Ramos (cell line): Measurements from ENCODE around the gene PIP5K1C.
"Not testable (repeated sequence)": the region's sequence is repeated elsewhere in the genome, so short reads cannot be mapped to it uniquely, and the experiment has no call there.

Experiments used
- in situ Hi-C: fragments of 300-500 bp; cut with MboI; formaldehyde crosslinking; loops from one replicate; pipeline ENCODE4 v1.14.3; 2022; ENCODE audit warnings: low sequenced_read_pairs; ENCODE audit not compliant: unreplicated experiment

PIP5K1C gene

DNA sequence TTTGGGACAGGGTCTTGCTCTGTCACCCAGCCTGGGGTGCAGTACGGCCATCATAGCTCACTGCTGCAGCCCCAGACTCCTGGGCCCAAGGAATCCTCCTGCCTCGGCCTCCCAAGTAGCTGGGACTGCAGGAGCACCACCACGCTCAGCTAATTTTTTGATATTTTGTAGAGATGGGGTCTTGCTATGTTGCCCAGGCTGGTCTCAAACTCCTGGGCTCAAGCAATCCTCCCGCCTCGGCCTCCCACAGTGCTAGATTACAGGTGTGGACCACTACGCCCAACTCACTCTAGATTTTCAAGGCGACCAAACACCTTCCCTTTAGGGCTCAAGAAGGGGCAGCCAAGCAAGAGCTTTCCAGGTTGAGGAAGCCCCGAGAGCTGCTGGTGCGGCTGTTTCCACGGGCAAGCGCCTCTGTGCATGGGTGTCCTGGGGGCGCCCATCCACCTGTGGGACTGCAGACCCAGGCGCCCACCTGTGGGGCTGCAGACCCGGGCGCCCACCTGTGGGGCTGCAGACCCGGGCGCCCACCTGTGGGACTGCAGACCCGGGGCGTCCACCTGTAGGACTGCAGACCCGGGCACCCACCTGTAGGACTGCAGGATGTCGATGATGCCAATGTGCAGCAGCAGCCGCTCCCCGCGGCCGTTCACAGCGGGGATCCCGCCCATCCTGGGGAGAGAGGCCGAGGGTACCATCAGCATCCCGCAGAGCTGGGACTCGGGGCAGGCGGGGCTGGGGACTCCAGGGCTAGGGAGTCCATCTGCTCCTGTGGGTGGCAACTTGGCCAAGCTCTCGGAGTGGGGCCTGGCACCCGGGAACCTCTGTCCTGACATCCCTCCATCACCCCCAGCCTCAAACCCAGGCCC lies 52.0 kb downstream of the PIP5K1C start:
- in situ Hi-C loops: no loop called here

- in situ Hi-C loops: not testable (repeated sequence)
Measured at GRCh38 chr19:3647102-3647501, 53.2 kb downstream of the PIP5K1C start.

DNA sequence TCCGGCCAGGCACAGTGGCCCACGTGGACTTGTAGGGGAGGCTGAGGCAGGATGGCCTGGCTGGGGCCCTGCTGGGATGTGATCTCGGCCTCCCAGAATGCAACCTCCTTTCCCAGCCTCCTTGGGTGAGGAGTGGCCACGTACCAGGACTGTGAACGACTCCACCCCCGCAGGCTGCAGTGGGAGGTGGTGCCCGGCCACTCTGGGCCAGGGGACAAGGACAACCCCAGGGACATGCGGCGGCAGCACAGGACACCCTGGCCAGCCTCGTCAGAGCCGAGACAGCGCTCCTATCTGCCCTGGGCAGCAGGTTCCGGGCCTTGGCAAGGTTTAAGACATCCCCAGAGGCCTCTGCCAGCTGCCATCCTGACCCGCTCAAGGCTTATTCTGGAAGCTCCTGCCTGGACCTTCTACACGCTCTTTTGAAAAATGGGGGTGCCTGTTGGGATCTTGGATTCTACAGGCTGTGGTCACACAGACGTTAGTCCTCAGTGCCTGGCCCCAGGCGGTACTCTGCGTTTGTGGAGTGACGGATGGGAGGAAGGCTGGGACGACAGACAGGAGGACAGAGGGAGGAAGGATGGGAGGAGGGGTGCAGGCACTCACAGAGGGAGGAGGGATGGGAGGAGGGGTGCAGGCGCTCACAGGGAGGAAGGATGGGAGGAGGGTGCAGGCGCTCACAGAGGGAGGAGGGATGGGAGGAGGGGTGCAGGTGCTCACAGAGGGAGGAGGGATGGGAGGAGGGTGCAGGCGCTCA lies 53.8 kb downstream of the PIP5K1C start:
- in situ Hi-C loops: no loop called here

GRCh38 chr19:3645726-3646125 lies 54.5 kb downstream of the PIP5K1C start:
- in situ Hi-C loops: no loop called here

GRCh38 chr19:3645067-3645396 lies 55.2 kb downstream of the PIP5K1C start:
- in situ Hi-C loops: no loop called here

GRCh38 chr19:3644351-3645066 lies 55.8 kb downstream of the PIP5K1C start:
- in situ Hi-C loops: no loop called here

DNA sequence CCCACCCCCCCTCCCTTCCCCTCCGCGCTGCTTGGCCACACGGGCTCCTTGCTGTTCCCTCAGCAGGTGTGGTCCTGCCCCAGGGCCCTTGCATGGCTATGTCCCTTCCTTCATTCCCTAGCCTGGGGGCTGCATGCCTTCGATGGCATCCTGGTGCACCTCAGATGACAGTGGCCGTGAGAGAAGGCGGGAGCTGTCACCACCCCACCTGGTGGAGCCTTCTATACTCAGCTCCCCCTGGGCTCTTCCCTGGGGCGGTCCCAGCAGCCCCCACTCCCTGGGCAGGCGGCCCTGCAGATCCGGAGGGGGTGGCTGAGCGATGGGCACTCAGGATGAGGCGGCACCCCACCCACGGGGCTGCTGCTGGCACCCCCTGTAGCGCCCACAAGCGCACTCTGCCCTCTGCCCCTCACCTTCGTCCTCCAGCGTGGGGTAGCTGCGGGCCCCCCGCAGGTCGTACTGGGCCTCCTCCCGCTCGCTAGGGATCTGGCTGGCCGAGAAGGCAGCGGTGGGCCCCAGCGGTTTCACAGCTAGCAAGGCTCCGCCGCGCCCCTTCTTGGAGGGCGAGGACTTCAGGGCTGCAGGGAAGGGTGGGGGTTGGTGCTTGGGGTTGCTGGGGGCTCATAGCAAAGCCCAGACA lies 56.5 kb downstream of the PIP5K1C start:
- in situ Hi-C loops: no loop called here

- in situ Hi-C loops: no loop called here
Measured at GRCh38 chr19:3642987-3643673, 57.1 kb downstream of the PIP5K1C start.

GRCh38 chr19:3642296-3642695 lies 58.0 kb downstream of the PIP5K1C start:
- in situ Hi-C loops: no loop called here

GRCh38 chr19:3641515-3642269 lies 58.6 kb downstream of the PIP5K1C start:
- in situ Hi-C loops: no loop called here

GRCh38 chr19:3639479-3639878 lies 60.8 kb downstream of the PIP5K1C start:
- in situ Hi-C loops: no loop called here

- in situ Hi-C loops: no loop called here
Measured at GRCh38 chr19:3638208-3639193, 61.8 kb downstream of the PIP5K1C start.

DNA sequence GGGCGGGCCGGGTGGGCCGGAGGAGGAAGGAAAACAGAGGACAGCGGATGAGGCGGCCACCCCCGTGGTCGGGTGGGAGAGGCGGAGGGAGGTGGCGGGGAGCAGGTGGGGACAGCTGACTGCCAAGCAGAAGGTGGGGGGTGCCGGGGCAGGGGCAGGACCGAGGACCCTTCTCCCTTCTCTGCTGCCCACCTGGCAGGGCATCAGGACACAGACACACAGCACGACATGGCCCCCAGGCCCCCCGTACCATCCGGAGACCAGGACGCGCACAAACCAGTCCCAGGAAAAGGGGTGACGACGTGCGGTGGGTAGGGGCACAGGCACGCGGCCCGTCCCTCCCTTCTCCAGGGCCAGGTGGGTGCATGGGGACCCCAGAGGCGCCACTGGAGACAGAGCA lies 62.6 kb downstream of the PIP5K1C start:
- in situ Hi-C loops: no loop called here

DNA sequence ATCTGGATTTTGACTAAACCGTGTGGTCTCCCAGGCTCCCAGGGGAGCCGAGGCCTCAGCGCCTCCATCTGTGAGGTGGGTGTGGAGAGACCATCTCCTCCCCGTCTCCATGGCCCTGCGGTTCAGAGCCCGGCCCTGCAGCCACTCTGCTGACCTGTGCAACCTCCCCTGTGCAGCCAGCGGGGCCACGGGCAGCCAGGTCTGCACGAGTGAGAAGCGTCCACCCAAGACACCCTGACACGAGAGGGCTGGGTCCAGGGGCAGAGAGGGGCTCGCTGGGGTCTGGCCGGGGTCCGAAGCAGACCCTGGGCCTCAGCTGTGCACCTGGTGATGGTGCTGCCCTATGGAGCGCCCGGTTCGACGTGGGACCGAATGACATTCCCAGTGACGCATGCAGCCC lies 63.3 kb downstream of the PIP5K1C start:
- in situ Hi-C loops: no loop called here

GRCh38 chr19:3636506-3636905 lies 63.8 kb downstream of the PIP5K1C start:
- in situ Hi-C loops: no loop called here

- in situ Hi-C loops: no loop called here
Measured at GRCh38 chr19:3634496-3635045, 65.7 kb downstream of the PIP5K1C start.

GRCh38 chr19:3633559-3633988 lies 66.7 kb downstream of the PIP5K1C start:
- in situ Hi-C loops: no loop called here
